COLO668 (cell line): Measurements from ENCODE around the gene TRIM15.
"Not testable (repeated sequence)": the region's sequence is repeated elsewhere in the genome, so short reads cannot be mapped to it uniquely, and the experiment has no call there.

Source experiments
- DNase-seq: peaks from one replicate; lab custom pipeline; 2025; ENCODE audit not compliant: unreplicated experiment; lab: John Stamatoyannopoulos, UW

TRIM15 gene

GRCh38 chr6:30163090-30163917, at the start of gene TRIM15:
Gene TRIM15 (plus strand): TSS chr6:30163546. CDS start chr6:30163685, 139 bp downstream.
- peak; percentile 41 for DNase-seq

GRCh38 chr6:30113841-30114240, 49.5 kb upstream of the TRIM15 start:
- no peak for DNase-seq

GRCh38 chr6:30116724-30117123, 46.6 kb upstream of the TRIM15 start:
- DNase-seq, result no peak

GRCh38 chr6:30118691-30119090, 44.7 kb upstream of the TRIM15 start:
- not testable (repeated sequence) for DNase-seq

GRCh38 chr6:30121446-30122366, 41.6 kb upstream of the TRIM15 start:
- no peak for DNase-seq

GRCh38 chr6:30122515-30122914, 40.8 kb upstream of the TRIM15 start:
- no peak for DNase-seq

- DNase-seq, result no peak
Observed at GRCh38 chr6:30127238-30128093, 35.9 kb upstream of the TRIM15 start.

- DNase-seq, result no peak
Observed at GRCh38 chr6:30129265-30130178, 33.8 kb upstream of the TRIM15 start.

GRCh38 chr6:30130179-30130679, 33.1 kb upstream of the TRIM15 start:
- DNase-seq, result no peak

- DNase-seq, result peak; percentile 19
Observed at GRCh38 chr6:30130887-30131862, 32.2 kb upstream of the TRIM15 start.

GRCh38 chr6:30131947-30132497, 31.3 kb upstream of the TRIM15 start:
- no peak for DNase-seq

GRCh38 chr6:30135147-30135546, 28.2 kb upstream of the TRIM15 start:
- no peak for DNase-seq

GRCh38 chr6:30135757-30136156, 27.6 kb upstream of the TRIM15 start, which contains the start of gene TRIM40:
Gene TRIM40 (plus strand): TSS chr6:30136140. CDS start chr6:30137037, 897 bp downstream.
- no peak for DNase-seq

- no peak for DNase-seq
Observed at GRCh38 chr6:30136570-30137286, 26.6 kb upstream of the TRIM15 start.

- not testable (repeated sequence) for DNase-seq
Observed at GRCh38 chr6:30140240-30140639, 23.1 kb upstream of the TRIM15 start.

- DNase-seq, result no peak
Observed at GRCh38 chr6:30142665-30143064, 20.7 kb upstream of the TRIM15 start.

GRCh38 chr6:30143780-30144179, 19.6 kb upstream of the TRIM15 start:
- no peak for DNase-seq
